ENCODE data around the gene PIK3AP1.

PIK3AP1 gene

DNA sequence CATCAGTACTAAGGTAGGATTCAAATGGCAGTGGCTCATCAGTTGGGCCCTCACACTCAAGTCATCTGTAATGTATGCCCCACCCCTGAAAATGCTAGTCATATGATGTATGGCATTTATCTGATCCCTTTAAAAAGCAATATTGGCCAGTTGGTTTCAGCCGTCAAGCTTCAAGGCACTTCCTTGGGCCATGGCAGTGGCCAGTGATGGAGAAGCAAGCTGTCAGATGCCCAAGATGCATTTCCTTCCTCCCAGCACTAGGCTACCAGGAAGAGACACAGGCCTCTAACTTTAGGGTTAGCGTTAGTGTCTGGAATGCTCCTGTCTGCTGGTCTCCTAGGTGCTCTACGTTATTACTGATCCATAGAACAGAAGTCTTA, 64.1 kb downstream of the PIK3AP1 start:
- H3K27ac ChIP-seq: peak overlapping the region in 2 of 21 experiments; percentile 18 to 25
- H3K4me3 ChIP-seq: no peak overlapping the region

DNA sequence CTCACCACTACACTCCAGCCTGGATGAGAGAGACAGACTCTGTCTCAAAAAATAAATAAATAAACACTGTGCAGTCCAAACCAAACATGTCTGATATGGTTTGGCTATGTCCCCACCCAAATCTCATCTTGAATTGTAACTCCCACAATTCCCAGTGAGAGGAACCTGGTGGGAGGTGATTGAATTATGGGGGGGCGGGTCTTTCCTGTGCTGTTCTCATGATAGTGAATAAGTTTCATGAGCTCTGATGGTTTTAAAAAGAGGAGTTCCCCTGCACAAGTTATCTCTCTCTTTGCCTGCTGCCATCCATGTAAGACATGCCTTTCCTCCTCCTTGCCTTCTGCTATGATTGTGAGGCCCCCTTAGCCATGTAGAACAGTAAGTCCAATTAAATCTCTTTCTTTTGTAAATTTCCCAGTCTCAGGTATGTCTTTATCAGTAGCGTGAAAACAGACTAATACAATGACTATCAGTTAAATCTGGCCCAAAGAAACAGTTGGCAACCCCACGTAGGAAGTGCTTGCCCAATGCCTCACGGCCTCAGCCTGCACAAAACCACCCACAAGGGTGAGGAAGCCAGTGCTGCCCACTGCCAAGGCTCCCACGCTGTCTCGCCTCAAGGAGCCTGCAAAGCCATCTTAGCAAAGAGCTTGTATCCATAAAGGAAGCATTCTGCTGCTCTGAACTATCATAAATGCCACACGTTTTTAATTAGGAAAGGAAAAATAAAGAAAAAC, 64.7 kb downstream of the PIK3AP1 start:
- no peak overlapping the region for H3K4me3 ChIP-seq
- peak overlapping the region in 2 of 21 experiments; percentile 2 to 25 for H3K27ac ChIP-seq

DNA sequence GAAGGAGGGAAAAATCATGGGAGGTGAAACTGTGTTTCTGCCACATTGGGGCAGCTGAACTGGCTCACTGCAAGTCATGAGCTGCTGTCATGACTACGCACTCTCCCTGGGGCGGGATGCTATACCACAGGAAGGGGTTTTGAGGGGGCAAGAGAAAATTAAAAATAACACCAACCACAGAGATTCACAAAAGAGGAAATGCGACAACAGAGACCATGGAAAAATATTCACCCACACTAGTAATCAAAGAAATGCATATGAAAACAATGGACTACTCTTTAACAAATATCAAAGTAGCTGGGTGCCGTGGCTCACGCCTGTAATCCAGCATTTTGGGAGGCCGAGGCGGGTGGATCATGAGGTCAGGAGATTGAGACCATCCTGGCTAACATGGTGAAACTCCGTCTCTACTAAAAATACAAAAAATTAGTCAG, 68.3 kb downstream of the PIK3AP1 start:
- Histone ChIP-seq H3K4me3 (no peak overlapping the region), H3K27ac (peak overlapping the region in 3 of 21 experiments; percentile 23 to 67 (median 49))

DNA sequence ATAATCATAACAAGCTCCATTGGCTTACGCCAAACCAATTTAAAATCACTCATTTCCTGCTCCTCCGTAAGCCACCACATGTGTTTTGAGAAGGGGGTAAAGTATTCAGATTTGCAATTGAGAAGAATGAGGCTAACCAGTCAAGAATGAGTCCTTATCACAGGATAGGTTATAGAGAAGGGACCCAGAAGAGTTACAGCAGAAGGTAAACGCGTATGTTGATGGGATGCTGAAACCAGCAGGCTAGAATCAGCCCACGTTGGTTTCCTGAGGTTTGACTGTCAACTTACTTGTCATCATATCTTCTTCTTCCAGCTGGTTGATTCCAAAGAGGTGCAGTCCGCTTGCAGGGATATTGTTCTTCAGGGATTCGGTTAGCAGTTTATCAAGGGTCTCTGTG, 69.4 kb downstream of the PIK3AP1 start:
- H3K27ac ChIP-seq: no peak overlapping the region
- H3K4me3 ChIP-seq: no peak overlapping the region

DNA sequence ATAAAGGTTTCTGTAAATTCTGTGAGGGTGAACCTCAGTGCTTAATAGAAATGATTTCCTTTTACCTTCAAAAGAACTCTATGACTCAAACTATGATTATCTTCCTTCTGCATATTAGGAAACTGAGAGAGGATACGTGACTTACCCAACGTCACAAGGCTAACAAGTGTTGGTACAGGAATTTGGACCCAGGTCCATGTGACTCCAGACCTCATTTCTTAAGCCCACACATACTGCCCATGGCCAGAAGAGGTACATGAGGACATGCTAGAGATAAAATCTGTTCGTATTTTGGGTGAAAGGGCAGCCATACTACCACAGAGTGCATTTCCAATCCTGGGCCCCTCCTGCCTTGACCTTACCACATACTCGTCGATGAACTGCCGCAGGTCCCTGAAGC, 72.0 kb downstream of the PIK3AP1 start:
- H3K4me3 ChIP-seq: no peak overlapping the region
- no peak overlapping the region for H3K27ac ChIP-seq

DNA sequence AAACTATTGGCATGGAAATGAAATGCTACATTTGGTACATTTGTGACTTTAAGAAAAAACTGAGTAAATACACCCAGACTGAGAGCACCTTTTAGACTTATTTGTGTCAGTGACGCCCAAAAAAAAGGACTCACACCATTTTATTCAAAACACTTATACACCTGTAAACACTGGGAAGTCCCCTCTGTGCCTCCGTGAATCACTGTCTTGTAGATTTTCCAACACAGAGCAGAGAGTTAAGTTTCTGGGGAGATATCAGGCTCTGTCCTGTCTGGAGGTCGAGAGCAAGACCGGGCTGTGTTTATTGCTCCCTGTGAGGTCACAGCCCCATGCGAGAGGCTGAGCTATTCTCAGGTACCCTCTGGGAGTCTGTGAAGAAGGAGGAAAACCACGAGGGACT, 72.8 kb downstream of the PIK3AP1 start:
- H3K27ac ChIP-seq: peak overlapping the region in 1 of 21 experiments; percentile 27
- no peak overlapping the region for H3K4me3 ChIP-seq

DNA sequence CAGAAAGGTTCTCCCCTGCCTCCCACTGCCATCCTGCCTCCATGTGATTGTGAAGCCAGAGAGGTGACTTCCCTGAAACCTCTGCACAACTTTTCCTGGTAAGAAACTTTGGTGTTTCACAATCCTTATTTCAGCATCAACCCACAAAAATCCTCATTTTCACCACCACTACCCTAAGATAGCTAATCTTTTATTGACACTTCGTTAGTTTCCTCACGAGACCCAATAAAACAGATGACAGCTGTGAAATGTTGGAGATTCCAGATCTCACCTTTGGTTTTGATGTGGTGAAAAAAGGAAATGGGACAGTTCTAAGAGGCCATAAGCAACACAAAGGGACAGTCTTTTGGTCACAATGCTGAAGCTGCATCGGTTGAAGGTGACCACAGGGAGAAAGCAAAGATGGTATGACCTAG, 73.6 kb downstream of the PIK3AP1 start:
- H3K4me3 ChIP-seq: no peak overlapping the region
- peak overlapping the region in 1 of 21 experiments; percentile 27 for H3K27ac ChIP-seq

DNA sequence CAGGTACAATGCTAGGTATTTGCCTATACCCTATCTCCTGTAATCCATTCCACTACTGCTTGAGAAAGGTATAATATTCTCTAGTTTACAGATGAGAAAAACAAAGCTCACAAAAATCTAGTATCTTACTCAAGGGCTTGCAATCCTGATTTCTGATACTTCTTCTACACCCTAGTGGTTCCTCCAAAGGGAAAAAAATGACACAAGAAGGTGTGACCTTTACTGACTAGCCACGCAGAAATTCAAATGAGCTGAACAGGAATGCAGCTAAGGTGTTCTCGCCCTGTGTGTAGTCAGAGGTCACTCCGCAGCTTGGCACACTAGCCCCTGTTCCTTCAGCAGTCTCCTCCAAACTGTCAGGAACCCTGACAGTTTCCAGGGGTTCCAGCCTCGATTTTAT, 74.0 kb downstream of the PIK3AP1 start:
- Histone ChIP-seq H3K4me3 (no peak overlapping the region), H3K27ac (peak overlapping the region in 2 of 21 experiments; percentile 52 to 67)

DNA sequence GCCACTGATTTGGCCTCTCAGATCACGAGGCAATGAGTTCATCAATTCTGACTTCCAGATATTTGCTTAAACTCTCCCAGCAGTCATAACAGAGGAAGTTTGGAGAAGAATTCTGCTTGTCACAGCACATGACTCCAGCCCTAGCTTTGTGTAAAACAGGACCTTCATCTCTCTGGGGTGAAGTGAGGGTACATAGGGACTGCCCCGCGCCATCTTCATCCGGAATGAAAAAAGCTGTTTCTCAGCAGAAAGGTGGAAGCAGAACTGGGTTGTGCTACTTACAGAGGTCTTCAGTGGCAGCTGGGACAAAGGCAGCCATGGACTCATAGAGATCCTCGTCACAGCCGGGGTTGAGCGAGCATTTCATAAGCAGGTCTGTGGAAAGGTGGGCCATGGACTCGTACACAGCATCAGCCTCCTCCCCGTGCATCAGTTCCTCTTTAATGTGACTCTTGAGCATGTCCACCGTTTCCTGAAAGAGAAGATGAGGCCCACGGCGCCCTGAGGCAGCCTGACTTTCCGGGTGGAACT, 75.1 kb downstream of the PIK3AP1 start:
- no peak overlapping the region for H3K4me3 ChIP-seq
- H3K27ac ChIP-seq: peak overlapping the region in 5 of 21 experiments; percentile 29 to 67 (median 52)

DNA sequence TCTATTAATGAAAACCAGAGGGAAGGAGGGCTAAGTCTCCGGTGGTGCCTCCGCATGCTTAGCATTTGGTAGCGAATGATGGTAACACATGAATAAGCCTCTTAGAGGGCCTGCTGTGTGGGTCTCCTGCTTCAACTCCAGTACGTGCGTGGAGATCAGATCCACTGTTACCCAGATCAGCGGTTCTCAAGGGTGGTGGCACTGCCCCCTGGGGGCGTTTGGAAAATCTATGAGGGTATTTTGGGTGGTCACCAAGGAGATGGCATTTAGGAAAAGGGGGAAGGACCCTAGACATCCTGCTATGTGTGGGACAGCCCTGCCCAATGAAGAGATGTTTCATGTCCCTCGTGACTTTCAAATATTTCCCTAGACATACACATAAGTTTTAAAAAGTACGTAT, 76.4 kb downstream of the PIK3AP1 start:
- H3K27ac ChIP-seq: no peak overlapping the region
- H3K4me3 ChIP-seq: no peak overlapping the region

DNA sequence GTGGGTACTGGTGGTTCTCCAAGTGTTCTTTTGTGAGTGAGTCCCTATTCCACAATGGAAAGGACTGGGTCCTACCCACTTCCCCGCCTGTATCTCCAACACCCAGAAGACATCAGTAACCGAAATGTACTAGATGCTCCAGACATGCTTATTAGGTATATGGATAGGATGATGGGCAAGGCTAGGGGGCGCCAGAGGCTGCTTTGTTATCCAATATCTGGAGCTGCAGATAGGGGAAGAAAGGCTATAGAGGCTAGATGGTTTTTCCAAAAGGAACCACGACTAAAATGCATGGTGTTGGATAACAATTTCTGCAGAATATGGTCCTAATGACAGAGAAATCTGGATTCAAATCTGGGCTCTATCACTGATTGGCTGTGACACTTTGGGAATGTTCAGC, 77.3 kb downstream of the PIK3AP1 start:
- H3K27ac ChIP-seq: no peak overlapping the region
- no peak overlapping the region for H3K4me3 ChIP-seq

DNA sequence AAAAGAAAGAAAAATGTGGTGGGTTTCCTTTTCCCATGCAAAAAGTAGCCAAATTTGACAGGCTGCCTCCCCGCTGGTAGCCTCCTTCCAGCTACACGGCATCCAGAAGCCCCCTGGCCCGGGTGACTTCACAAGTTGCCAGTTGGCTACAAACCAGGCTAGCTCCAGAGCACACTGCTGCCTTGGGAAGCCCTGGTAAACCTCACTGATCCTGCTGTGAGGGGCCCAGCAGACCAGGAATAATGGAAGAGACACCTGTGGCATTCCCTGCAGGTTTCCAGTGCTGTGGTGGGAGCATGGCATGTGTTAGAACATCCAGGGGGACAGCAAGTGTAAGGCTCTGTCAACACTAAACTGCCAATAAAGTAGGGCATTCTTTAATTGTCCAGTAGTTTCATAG, 77.8 kb downstream of the PIK3AP1 start:
- no peak overlapping the region for H3K4me3 ChIP-seq
- H3K27ac ChIP-seq: no peak overlapping the region

DNA sequence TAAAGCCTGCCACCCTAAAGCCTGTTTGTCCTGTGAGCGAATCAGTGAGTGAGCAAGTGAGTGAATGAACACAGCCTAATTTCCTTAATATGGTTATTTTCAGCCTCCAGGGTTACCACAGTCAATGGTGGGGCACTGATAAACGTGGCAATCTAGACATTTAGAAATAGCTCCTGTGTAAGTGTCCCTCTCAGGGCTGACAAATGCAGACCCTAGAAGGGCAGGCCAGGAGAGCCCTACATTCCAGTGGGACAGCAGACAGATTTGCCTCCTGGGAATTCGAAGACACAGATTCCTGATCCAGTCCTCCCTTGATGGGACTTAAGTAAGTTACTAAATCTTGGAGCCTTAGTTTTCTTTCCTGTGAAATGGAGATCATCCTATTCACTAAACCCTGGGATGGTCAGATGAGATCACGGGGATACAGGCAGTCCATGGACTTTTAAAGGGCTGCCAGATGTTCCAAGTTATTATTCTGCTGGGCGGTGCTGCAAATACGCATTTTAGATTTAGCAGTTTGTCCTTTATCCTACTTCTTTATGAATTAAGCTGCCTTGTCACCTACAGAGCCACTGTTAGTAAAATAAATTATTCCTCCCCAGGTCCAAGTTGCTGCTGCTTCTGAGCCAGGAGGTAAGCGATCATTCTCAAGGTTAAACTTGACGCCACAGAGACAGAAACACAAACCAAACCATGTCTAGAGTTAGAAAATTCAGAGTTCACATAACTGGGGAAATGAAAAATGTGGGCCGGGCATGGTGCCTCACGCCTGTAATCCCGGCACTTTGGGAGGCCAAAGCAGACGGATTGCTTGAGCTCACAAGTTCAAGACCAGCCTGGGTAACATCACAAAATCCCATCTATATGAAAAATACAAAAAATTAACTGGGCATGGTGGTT, 78.7 kb downstream of the PIK3AP1 start:
- Histone ChIP-seq H3K4me3 (no peak overlapping the region), H3K27ac (no peak overlapping the region)

DNA sequence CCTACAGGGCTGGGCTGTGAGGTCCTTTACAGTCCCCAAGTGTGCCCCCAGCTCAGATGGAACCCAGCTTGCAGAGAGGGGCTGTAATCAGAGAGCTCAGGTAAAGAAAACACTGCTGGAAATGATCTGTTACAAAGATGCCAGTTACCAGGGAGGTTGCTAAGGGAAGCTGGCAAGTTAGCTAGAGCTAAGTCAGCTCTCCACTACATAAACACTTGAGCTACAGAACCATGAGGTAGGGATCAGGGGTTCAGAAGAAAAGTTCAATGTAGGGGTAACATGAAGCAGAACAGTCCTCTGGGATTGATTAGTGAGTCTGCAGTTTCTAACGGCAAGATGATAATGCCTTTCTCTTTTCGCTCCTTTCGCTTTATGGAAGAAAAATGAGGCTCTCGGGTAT, 80.4 kb downstream of the PIK3AP1 start:
- Histone ChIP-seq H3K27ac (no peak overlapping the region), H3K4me3 (no peak overlapping the region)

DNA sequence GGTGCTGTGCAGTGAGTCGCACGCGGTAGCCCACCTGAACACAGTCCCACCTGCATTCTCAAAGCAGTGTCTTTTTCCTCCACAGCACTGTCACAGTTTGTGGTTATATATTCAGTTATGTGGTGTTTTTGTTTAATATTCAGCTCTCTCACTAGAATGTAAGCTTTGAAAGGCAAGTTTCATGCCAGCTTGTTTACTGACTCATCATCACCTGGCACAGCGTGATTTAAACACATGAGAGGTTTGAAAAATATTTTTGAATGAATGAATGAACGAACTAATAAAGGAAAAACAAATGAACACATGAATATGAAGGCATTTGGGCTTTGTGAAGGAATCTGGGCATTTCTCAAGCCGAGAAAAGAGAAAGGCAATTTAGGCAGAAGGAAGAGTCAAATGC, 81.6 kb downstream of the PIK3AP1 start:
- no peak overlapping the region for H3K4me3 ChIP-seq
- H3K27ac ChIP-seq: no peak overlapping the region

DNA sequence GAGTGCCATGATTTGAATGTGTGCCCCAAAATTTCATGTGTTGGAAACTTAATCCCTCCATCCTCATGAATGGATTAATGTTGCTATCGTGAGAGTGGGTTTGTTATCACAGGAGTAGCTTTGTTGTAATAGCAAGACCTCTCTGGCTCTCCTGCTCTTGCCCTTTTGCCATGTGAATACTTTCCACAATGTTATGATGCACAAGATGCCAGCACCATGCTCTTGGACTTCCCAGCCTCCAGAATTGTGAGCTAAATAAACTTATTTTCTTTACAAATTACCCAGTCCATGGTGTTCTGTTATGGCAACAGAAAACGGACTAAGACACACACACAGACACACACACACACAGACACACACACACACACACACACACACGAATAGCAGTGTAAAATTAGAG, 82.2 kb downstream of the PIK3AP1 start:
- H3K27ac ChIP-seq: no peak overlapping the region
- H3K4me3 ChIP-seq: no peak overlapping the region

DNA sequence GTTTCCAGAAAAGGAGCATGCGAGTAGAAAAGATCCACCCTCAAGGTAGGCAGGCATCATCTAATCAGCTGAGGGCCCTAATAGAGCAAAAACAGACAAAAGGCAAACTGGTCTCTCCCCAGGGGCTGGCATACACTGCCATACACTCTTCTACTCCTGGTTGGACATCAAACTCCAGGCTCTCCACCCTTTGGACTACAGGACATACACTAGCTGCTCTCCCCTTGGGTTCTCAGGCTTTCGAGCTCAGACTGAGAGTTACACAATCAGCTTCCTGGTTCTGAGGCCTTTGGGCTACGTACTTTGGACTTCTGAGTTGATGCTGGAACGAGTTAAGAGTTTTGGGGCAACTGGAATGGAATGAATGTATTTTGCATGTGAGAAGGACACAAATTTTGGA, 82.6 kb downstream of the PIK3AP1 start:
- Histone ChIP-seq H3K4me3 (no peak overlapping the region), H3K27ac (no peak overlapping the region)

DNA sequence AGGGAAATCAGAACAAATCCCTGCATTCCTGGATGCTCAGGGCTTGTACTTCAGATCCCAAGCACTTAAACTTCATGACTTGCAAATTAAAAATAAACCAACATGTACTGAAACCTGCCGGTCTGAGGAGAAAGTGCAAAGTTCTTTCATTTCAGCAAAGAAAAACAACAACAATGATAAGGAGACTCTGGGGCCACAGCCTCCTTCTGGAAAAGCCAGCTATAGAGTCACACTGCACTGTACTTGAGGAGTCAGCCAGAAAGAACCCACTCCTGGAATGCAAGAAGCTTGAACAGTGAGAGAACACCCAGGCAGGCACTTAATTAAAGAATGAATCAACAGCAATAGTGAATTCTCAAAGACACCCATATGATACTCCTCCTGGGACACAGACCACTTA, 83.8 kb downstream of the PIK3AP1 start:
- Histone ChIP-seq H3K27ac (no peak overlapping the region), H3K4me3 (no peak overlapping the region)

DNA sequence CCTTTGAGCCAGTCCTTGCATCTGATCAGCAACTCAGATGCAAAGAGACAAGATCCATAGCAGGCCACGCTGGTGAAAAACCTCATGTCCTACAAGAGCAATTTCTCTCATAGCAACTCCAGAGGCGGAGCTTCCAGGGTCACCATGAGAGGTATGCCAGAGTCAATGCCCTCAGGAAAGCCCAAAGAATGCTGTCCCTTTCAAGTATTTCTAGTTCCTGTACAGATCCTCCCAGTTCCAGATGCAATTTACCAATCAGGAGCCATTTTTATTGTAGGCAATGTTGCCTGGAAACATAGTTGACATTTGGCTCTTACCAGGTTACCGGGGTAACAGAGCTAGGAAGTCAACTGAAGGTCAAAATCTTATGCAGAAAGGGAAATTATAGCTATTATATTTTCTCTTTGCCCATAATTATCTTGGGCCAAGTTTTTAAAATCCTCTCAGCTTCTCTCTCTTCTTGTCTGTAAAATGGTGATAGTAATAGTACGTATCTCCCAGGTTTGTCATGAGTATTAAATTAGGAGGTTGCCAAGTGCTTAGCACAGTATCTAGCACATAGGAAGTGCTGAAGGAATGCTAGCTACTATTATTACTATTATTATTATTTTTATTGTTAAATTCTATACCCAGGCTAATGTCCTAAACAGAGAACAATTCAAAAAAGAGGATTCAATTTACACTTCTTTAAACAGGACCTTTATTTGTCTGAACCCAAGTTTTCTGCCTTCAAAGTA, 87.2 kb downstream of the PIK3AP1 start:
- H3K27ac ChIP-seq: no peak overlapping the region
- H3K4me3 ChIP-seq: no peak overlapping the region

DNA sequence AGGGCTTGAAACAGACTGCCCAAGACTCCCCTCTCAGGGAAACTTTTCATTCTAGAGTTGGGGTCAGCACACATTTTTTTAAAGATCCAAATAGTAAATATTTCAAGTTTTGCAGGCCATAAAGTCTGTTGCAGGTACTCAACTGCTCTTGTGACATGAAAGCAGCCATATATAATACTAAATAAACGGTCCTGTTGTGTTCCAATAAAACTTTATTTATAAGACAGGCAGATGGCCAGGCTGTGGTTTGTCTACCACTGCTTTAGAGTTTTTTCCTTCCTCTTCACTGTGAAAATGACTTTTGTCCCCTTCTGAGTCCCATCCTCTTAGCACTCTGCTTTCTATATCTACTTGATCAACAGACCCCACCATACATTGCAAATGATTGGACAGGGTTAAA, 93.0 kb downstream of the PIK3AP1 start:
- no peak overlapping the region for H3K27ac ChIP-seq
- H3K4me3 ChIP-seq: no peak overlapping the region

Measured in skin epidermis (tissue), 12 donors.